Middle frontal gyrus (tissue), 1 donor: ENCODE measurements around the gene CRYBG1.

Experiments
- DNase-seq: peaks from one replicate; pipeline ENCODE4 v3.0.0-alpha.2; 2015; ENCODE audit warnings: low spot score; ENCODE audit errors: extremely low spot score

The CRYBG1 gene

GRCh38 chr6:106360410-106360988 lies at the start of gene CRYBG1:
Gene CRYBG1 (plus strand): TSS chr6:106360717. CDS start chr6:106360909, 192 bp downstream.
- DNase-seq: no peak

- no peak for DNase-seq
Observed at GRCh38 chr6:106315765-106316374, 44.6 kb upstream of the CRYBG1 start.

DNA sequence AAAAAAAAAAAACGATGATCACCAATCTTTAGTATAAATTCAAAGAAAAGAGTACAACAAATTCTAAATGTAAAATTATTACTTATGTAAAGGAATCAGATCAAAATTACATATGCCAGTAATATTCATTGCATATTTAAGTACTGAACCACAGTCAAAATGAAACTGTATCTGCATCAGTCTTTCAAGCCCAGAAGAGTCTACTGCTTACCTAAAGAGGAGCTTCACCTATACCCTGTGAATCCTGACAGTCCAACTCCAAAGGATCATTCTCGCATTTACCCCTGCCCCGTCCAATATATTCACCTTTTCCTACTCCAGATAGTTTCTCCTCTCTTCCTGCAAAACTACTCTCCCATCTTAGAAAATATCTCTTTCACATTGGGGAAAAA lies 44.1 kb upstream of the CRYBG1 start:
- DNase-seq: no peak

GRCh38 chr6:106318061-106318460 lies 42.5 kb upstream of the CRYBG1 start:
- DNase-seq: no peak

GRCh38 chr6:106318851-106319250 lies 41.7 kb upstream of the CRYBG1 start:
- DNase-seq: no peak

GRCh38 chr6:106321940-106322339 lies 38.6 kb upstream of the CRYBG1 start:
- no peak for DNase-seq

DNA sequence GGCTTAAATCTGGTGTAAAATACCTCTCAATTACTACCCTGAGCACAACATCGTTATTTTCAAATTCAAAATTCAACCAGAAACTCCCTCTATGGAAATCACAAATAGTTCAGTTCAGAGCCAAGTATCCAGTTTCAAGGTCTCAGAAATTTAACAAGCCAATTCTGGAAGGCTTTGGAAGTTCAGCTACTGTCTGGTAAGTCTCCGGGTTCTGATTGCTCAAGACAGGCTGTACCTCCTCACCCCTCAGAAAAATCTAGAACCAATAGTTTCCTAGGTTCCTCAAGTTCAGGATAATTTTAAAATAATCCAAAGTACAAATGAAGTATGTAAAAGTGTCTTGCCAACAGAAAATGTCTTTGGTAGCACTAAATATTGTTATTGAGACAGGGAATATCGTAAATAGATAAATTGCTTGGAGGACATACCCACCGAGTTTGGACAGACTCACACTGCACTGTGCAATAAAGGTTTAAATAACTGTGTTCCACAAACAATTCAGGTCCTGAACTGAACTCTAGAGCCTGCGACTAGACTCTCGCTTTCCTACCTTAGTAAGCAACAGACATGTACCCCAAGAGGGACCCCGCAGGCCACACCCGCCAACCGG lies 35.7 kb upstream of the CRYBG1 start:
- no peak for DNase-seq

GRCh38 chr6:106325336-106326178 lies 35.0 kb upstream of the CRYBG1 start, which contains the start of gene ATG5:
Gene ATG5 (minus strand): TSS chr6:106325760. CDS start chr6:106316208, 9,552 bp downstream.
- peak; percentile 94 for DNase-seq

DNA sequence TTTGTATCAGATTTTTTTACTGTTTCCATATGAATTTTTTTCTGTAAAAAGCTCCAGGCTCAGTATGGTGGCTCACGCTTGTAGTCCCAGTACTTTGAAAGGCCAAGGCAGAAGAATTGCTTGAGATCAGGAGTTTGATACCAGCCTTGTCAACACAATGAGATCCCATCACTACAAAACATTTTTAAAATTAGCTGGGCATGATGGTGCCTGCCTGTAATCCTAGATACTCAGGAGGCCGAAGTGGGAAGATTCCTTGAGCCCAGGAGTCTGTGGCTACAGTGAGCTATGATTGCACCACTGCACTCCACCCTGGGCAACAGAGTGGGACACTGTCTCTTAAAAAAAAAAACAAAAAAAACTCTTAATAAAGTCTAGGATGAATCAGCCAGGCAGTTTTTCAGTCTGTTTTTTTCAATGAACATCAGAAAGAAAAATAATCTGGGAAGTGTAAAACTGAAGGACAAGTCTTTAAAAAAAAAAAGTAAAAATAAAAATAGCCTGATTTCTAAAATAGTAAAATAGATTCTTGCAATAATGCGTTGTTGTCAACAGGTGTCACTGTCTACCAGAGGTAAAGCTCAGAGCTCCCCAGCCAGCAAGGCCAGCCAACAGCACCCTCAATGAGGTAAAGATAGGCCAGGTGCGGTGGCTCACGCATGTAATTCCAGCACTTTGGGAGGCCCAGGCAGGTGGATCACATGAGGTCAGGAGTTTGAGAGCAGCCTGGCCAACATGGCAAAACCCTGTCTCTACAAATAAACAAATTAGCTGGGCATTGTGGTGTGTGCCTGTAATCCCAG lies 25.7 kb upstream of the CRYBG1 start:
- DNase-seq: no peak

DNA sequence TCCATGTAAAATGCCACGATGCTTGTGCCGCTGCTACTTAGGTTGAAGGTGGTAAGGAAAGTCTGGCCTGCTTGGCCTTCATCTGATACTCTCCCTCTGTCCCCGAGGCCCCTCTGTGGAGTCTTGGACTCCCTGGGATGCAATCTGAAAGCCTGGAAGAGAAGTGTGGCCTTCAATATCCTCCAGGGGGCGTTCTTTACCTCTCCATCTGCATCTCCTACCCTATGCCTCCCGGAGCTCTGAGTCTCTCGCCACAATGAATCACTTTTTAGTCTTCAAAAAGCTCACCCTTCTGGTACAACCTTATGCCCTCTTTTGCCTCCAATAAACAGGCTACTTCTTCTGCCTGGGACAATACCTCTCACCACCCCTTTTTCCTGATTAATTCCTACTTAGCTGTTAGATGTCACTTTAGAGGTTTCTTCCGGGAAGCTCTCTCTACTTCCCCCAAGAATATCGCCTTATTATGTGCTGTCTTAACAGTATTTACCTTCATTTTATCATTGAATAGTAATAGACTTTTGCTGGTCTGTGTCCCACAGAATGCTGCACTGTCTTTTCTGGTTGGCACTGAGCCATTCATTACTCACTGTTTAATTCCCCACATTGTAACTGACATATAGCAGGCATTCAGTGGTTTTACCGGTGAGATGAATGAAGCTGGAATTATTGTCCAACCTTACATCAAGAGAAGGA lies 21.0 kb upstream of the CRYBG1 start:
- peak; percentile 24 for DNase-seq

DNA sequence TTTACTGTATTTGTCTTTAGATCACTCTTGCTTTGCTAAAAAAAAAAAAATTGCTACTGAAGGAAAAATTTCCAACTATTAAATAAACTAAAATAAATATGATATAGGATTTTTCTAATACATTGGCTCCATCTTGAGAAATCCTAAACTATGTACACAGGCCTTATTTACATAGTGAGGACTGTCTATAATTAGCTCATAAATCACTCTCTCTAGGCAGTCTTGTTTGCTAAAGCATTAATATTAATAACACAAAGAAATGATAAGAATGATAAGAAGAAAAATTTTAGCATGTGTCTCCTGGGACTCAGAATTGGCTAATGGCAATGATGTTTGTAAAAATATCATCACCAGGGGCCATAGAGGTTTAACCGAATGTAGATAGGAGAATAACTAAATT lies 13.3 kb upstream of the CRYBG1 start:
- no peak for DNase-seq

DNA sequence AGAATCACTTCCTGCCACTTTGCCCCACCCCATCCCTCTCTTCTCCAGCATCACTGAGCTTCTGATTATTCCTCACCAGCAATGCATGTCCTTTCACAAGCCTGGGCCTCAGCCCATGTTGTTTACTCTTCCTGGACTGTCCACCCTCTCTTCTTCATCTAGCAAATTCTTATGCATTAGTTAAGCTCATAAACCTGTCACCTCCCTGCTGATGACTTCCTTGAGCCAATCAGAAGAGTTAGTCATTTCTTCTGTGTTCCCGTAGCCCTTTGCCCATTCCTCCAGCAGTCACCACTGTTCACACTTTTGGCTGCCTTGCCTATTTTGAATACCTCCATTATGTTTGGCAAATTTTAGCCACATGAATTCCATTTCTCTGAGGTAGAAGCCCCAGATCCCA lies 4.1 kb upstream of the CRYBG1 start:
- DNase-seq: no peak

DNA sequence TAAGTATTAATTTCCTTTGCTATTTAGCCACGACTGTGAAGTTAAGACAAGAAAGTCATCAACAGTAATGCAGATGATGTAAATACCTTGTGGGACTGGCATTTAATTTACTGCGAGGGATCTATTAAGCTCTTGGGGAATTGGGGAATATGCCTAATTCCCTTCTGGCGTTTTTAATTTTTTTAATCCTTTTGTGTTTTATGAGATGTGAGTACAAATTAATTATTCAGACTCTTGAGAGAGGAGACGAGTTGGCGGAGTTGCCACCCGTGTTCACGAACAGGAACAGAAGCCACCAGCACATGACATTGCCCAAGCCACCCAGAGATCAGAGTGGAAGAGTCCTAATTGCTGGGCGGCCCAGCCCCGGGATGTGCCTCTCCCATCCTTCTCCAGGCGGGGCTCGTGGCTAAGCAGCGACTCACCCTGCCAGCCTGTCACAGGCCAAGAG lies 533 bp upstream of the CRYBG1 start:
- no peak for DNase-seq

DNA sequence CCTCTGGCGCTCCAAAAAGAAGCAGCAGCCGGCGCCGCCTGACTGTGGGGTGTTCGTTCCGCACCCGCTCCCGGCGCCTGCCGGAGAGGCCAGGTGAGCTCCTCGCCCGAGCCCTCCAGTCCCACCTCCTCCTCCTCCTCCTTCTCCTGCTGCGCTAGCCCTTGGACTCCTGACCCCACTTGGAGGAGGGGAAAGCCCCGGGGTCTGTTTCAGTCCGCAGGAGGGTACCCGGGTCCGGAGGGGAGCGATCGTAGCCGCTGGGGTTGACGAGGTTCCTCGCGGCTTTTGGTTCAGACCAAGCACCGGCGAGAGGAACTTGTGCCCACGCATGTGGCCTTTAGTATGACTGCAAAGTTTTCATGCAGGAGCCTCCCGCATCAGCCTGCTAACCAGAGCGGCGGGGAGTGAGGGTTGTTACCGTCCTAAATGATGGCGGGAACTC lies 493 bp downstream of the CRYBG1 start:
- DNase-seq: no peak

- DNase-seq: no peak
Observed at GRCh38 chr6:106363401-106364138, 3.1 kb downstream of the CRYBG1 start.

GRCh38 chr6:106369739-106370138 lies 9.2 kb downstream of the CRYBG1 start:
- DNase-seq: no peak

DNA sequence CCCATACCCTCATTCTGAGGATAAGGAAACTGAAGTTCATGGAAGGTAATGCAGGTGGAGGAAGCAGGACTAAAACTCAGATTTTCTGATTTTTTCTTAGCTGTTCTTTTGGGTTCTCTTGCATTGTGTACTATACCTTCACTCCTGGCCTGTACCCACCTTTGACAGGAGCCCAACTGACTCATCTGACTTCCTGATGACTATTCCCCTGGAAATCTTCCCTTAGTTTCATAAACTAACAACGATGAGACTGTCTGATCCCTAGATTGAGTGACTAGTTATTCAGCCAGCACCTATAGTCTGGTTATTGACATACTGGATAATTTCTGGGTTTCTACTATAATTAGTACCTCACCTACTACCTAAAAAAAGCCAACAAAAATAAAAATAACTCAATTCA lies 10.1 kb downstream of the CRYBG1 start:
- no peak for DNase-seq

DNA sequence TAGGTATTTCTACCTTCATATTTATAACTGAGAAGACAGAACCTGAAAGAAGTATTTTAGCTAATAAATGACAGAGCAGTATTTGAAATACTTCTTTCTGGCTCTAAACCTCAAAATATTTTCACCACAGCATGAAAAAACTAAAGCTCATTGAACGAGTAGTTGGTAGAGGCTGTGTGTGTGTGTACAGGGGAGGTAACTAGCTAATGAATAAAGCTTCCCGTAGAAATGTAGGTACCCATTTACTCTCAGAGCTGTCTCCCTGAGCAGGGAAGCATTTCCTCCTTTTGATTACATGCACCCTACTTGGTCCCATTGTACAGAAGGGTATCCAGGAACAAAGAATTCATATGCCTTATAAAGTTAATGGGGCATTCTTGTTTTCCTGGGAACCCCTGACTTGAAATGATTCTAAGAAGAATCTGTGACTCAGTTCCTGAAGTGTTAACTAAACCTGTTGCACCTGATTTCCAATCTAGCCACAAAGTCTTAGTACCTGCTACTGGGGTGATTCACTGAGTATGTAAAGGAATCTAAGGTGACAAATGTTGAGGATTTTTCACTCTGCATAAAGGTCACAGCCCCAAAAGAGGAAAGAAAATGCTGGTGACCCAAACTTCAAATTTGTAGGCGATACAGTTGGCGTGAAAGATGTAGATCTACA lies 12.5 kb downstream of the CRYBG1 start:
- no peak for DNase-seq
